ENCODE measurements around the gene KISS1.

GRCh38 chr1:204223129-204223860 is 27.0 kb upstream of the KISS1 start:
- TF ChIP-seq CTCF (conservative IDR thresholded peaks at IDR 0.05 in 1 of 2, IDR thresholded peaks at IDR 0.05 in 1 of 2; ENCODE audit: low read depth in 1 of 2, low read length in 2 of 2) (no peak), EZH2 (IDR thresholded peaks at IDR 0.05; ENCODE audit: low read length, missing control alignments) (no peak)
